Uterus (tissue), 4 donors: ENCODE results near the gene TTYH1. TPM values are rescaled to one million over a fixed set of nuclear protein-coding genes. Genes with fewer than 3 reads are reported as not detected.
"Not testable (repeated sequence)": the region's sequence is repeated elsewhere in the genome, so short reads cannot be mapped to it uniquely, and the experiment has no call there.

Source experiments
- DNase-seq, 2 donors: peaks; one replicate each; pipeline ENCODE4 v3.0.0-alpha.2; 2019 to 2020
- H3K27ac ChIP-seq, 2 donors: fragments of 200-600 bp; sonication (generic); 1 replicate in 1 of 2; 2 replicates in 1 of 2; pipeline ENCODE4 v1.5.1; 2016 to 2018
- H3K27me3 ChIP-seq, 2 donors: fragments of 200-600 bp; sonication (generic); one replicate each; pipeline ENCODE4 v1.5.1; 2018 to 2019; ENCODE audit warnings: control low read depth in 1 of 2
- H3K36me3 ChIP-seq, 2 donors: fragments of 200-600 bp; sonication (generic); one replicate each; pipeline ENCODE4 v1.5.1; 2019; ENCODE audit warnings: control low read depth in 1 of 2
- H3K4me1 ChIP-seq, 2 donors: fragments of 200-600 bp; sonication (generic); one replicate each; pipeline ENCODE4 v1.5.1; 2018 to 2019; ENCODE audit warnings: control low read depth in 1 of 2
- H3K4me3 ChIP-seq, 2 donors: fragments of 200-600 bp; sonication (generic); 1 replicate in 1 of 2; 2 replicates in 1 of 2; pipeline ENCODE4 v1.5.1; 2018 to 2019; ENCODE audit warnings: mild to moderate bottlenecking in 1 of 2
- H3K9me3 ChIP-seq, 2 donors: fragments of 200-600 bp; sonication (generic); one replicate each; pipeline ENCODE4 v1.5.1; 2019; ENCODE audit warnings: control low read depth in 1 of 2
- CTCF ChIP-seq, 4 experiments: fragments of 200-600 bp in 2 of 4; fragments of 450-650 bp in 2 of 4; sonication (generic) in 2 of 4; IDR thresholded peaks; one replicate each; pipeline ENCODE4 v1.5.1; 2016 to 2019; ENCODE audit warnings: antibody characterized with exemption in 4 of 4, mild to moderate bottlenecking in 2 of 4, moderate library complexity in 1 of 4
- POLR2A ChIP-seq, 2 donors: fragments of 450-650 bp; IDR thresholded peaks; one replicate each; pipeline ENCODE4 v1.6.1; 2016; ENCODE audit warnings: antibody characterized with exemption in 2 of 2, mild to moderate bottlenecking in 1 of 2, moderate library complexity in 1 of 2
- intact Hi-C: fragments of 100-400 bp; cut with DNase I; formaldehyde crosslinking; loops from one replicate; pipeline ENCODE4 v1.15.1; 2023; ENCODE audit warnings: low total_unique reads
- total RNA-seq, 4 donors: library from RNA; depleted of rRNA in 3 of 4; stranded (reverse); fragments of >200 nt in 3 of 4; gene quantifications; one replicate each; pipeline versions ENCODE4 v1.1.0 to v1.2.4, GENCODE V29; 2014 to 2023
- donor health status: DM: yes; HTN: yes; CAD: no.

The TTYH1 gene
- total RNA-seq, 4 donors from 2014 or later: 1.9 to 10.2 TPM; not detected in 2

- no peak overlapping the region for H3K27ac ChIP-seq
- no peak for DNase-seq
- peaks cover 0 to under 1% of the 10 kb centered on the region in 2 donors for H3K27me3 ChIP-seq
- TF ChIP-seq CTCF (IDR thresholded peaks at IDR 0.05) (no peak), POLR2A (IDR thresholded peaks at IDR 0.05) (no peak)
- no peak overlapping the region for H3K4me3 ChIP-seq
- no peaks in the 10 kb centered on the region for H3K4me1 ChIP-seq
- no peaks in the 10 kb centered on the region for H3K9me3 ChIP-seq
- intact Hi-C loops: no loop called here
- no peaks in the 10 kb centered on the region for H3K36me3 ChIP-seq
Observed at GRCh38 chr19:54436628-54437252, 21.5 kb downstream of the TTYH1 start.

- intact Hi-C loops: no loop called here
- Histone ChIP-seq H3K4me1 (no peaks in the 10 kb centered on the region), H3K9me3 (no peaks in the 10 kb centered on the region), H3K27ac (no peak overlapping the region), H3K27me3 (no peaks in the 10 kb centered on the region), H3K36me3 (no peaks in the 10 kb centered on the region), H3K4me3 (no peak overlapping the region)
- TF ChIP-seq CTCF (IDR thresholded peaks at IDR 0.05): peak in 1 of 4 experiments; percentile 9
- TF ChIP-seq POLR2A (IDR thresholded peaks at IDR 0.05): no peak
- DNase-seq: no peak
Observed at GRCh38 chr19:54439174-54439851, 24.0 kb downstream of the TTYH1 start.

GRCh38 chr19:54440641-54441040, 25.4 kb downstream of the TTYH1 start:
- Histone ChIP-seq H3K27me3 (no peaks in the 10 kb centered on the region), H3K4me3 (no peak overlapping the region), H3K27ac (no peak overlapping the region), H3K4me1 (no peaks in the 10 kb centered on the region), H3K9me3 (no peaks in the 10 kb centered on the region), H3K36me3 (no peaks in the 10 kb centered on the region)
- TF ChIP-seq POLR2A (IDR thresholded peaks at IDR 0.05) (no peak), CTCF (IDR thresholded peaks at IDR 0.05) (no peak)
- intact Hi-C loops: no loop called here
- DNase-seq: no peak

GRCh38 chr19:54444737-54445136, 29.5 kb downstream of the TTYH1 start:
- Histone ChIP-seq H3K27me3 (no peaks in the 10 kb centered on the region), H3K4me3 (no peak overlapping the region), H3K4me1 (peaks cover 0 to 5% of the 10 kb centered on the region in 2 donors), H3K27ac (no peak overlapping the region), H3K9me3 (no peaks in the 10 kb centered on the region), H3K36me3 (no peaks in the 10 kb centered on the region)
- no peak for TF ChIP-seq POLR2A (IDR thresholded peaks at IDR 0.05)
- TF ChIP-seq CTCF (IDR thresholded peaks at IDR 0.05): no peak
- intact Hi-C loops: no loop called here
- DNase-seq: no peak

GRCh38 chr19:54446349-54446748, 31.1 kb downstream of the TTYH1 start:
- H3K4me3 ChIP-seq: not testable (repeated sequence)

More at GRCh38 chr19:54446349-54446748, 31.1 kb downstream of the TTYH1 start:
- H3K27ac ChIP-seq, DNase-seq, H3K27me3 ChIP-seq, H3K9me3 ChIP-seq, H3K36me3 ChIP-seq, intact Hi-C loops: not testable (repeated sequence)
- H3K4me1 ChIP-seq: peaks cover 8 to 20% of the 10 kb centered on the region in 2 donors
